ENCODE results near the gene NRXN2.

Gene NRXN2

DNA sequence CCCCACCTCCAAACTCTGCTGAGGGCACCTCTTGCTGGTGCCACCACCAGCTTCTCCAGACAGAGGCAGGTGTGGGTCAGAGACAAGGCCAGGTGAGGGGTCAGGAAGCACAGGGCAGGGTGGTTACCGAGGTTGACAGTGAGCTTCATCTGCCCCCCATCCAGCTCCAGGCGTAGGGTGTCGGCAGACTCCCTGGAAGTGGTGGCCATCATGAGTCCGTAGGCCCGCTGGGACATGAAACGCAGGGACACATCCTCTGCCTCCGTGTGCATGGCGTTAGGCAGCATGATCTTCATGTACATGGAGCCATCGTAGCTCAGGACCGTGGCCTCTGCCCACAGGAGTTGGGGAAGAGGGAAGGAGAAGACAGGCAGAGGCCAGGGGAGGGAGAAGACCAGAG, 62.8 kb downstream of the NRXN2 start:
- no peak overlapping the region for H3K27ac ChIP-seq
- no peak for TF ChIP-seq ZFX (IDR thresholded peaks at IDR 0.05)
- TF ChIP-seq, protein P1, sequence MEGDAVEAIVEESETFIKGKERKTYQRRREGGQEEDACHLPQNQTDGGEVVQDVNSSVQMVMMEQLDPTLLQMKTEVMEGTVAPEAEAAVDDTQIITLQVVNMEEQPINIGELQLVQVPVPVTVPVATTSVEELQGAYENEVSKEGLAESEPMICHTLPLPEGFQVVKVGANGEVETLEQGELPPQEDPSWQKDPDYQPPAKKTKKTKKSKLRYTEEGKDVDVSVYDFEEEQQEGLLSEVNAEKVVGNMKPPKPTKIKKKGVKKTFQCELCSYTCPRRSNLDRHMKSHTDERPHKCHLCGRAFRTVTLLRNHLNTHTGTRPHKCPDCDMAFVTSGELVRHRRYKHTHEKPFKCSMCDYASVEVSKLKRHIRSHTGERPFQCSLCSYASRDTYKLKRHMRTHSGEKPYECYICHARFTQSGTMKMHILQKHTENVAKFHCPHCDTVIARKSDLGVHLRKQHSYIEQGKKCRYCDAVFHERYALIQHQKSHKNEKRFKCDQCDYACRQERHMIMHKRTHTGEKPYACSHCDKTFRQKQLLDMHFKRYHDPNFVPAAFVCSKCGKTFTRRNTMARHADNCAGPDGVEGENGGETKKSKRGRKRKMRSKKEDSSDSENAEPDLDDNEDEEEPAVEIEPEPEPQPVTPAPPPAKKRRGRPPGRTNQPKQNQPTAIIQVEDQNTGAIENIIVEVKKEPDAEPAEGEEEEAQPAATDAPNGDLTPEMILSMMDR (conservative IDR thresholded peaks at IDR 0.05) = no peak

DNA sequence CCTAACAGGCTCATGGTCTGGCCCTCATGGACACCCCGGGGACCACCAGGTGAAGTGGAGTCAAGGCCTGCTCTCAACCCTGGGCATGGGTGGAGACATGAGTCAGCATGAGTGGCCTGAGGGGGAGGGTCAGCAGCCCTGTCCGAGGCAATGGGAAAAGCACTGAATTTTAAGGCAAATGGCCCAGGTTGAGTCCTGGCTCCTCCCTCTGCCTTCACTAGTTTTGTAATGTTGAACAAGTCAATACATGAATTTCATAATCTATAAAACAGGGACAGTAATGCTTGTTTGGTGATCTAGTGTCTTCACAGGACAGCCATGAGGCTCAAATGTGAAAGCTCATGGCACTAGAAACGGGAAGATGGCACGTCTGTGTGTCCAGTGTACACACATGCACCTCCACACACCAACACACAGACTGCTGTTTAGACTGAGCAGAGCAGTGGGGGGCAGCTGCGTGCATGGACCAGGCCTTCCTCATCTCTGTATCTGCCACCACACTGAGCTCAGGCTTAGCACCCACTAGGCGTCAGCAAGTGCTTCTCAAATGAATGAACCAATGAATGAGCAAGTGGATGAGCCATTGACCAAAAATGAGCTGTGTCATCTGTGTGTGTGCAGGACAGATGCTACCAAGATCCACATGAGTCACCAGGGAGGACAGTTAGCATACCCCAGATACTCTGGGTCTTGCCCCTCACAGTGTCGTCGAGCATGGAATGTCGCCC, 63.4 kb downstream of the NRXN2 start:
- no peak overlapping the region for H3K27ac ChIP-seq
- TF ChIP-seq, protein P1 (conservative IDR thresholded peaks at IDR 0.05) = no peak
- TF ChIP-seq ZFX (IDR thresholded peaks at IDR 0.05) = no peak

DNA sequence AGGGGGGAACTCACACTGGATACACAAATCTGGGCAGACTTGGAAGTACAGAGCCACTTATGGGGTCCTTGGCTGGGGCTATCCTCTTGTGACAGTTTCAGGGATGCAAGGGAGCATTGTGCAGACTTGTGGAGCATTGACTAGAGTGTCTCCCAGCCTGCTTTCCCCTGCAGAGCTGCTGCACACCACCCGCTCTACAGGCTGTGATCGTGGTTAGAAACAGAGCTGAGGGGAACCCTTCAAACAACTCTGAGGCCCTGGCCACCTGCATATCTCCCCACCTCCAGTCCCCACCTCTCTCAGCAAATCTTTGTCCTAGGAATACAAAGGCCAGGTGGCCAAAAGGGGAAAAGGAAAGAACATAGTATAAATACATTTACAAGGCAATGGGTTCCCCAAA, 64.7 kb downstream of the NRXN2 start:
- TF ChIP-seq, protein P1 (conservative IDR thresholded peaks at IDR 0.05) = no peak
- no peak for TF ChIP-seq ZFX (IDR thresholded peaks at IDR 0.05)

DNA sequence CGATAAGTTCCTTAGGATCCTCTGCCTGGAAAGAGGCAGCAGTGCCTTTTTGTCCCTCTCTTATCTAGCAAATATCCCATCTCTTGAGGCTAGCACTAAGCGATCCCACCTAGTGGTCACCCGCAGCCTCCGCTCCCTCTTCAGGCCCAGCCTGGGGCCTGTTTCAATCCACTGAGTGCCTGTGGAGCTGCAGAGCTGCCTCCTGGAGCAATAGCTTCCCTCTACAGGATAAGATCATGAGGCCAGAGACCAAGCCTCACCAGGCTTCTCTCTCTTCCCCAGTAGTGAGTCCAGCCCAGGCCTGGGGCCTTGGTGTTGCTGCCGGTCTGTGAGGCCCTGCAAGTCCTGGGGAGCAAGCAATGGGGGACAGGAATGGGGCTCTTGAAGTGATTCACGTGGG, 66.1 kb downstream of the NRXN2 start:
- TF ChIP-seq, protein P1 (conservative IDR thresholded peaks at IDR 0.05) = no peak
- TF ChIP-seq ZFX (IDR thresholded peaks at IDR 0.05) = no peak
- no peak overlapping the region for H3K27ac ChIP-seq

More for the DNA sequence above, 64.7 kb downstream of the NRXN2 start:
- H3K27ac ChIP-seq = no peak overlapping the region

DNA sequence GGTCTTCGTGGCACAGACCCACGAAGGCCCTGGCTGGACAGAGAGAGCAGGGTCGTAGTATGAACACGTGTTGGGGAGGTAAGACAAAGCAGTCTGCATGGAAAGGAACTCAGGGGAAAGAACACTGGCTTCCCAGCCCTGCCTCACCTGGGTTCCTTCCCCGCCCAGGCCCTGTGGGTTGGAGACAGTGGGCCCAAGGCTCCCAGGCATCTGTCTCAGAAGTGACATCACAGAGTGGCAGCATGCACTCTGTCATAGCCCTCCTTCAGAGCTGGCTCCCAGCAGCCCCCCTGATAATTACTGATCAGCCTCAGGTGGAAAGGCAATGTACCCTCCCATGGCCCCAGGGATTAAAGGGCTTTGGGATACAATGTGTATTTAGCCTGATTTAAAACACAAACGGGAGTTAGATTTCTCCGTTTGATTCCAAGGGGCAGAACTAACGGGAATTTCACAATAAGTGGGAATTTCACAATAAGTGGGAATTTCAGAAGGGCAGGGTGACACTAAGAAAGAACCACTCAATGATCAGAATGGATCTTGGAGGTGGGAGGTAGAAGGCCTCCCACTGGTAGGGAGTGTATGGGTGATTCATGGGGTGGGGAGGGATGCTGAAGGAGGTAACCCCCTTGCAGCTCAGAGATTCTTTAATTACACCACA, 66.9 kb downstream of the NRXN2 start:
- no peak overlapping the region for H3K27ac ChIP-seq
- no peak for TF ChIP-seq ZFX (IDR thresholded peaks at IDR 0.05)
- TF ChIP-seq, protein P1 (conservative IDR thresholded peaks at IDR 0.05) = no peak

DNA sequence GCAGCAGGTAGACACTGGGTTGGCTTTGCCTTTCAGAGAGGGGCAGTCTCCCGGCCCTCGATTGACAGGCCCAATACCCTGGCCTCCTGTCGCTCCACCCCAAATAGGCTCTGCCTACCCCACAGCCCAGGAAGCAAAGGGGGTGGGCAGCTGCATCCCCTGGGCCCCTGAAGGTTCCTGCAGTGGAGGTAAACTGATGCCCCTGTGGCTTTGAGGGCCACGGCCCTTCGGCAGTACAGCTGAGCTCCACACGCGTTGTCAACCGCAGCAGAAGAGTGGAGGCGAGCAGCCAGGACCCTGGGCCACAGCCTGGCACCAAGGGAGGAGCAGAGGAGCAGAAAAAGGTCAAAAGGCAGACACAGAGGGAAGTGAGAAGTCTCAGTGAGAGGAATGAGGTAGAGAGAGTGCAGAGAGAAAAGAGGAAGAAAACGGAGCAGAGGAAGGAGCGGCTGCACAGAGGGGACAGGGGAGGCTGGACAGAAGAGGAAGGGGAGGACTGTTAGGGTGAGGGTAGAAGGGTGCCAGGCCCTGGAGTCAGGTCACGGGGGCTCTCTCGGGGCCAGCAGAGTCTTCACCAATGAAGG, 67.9 kb downstream of the NRXN2 start:
- TF ChIP-seq, protein P1 (conservative IDR thresholded peaks at IDR 0.05) = no peak
- no peak for TF ChIP-seq ZFX (IDR thresholded peaks at IDR 0.05)
- H3K27ac ChIP-seq = no peak overlapping the region

DNA sequence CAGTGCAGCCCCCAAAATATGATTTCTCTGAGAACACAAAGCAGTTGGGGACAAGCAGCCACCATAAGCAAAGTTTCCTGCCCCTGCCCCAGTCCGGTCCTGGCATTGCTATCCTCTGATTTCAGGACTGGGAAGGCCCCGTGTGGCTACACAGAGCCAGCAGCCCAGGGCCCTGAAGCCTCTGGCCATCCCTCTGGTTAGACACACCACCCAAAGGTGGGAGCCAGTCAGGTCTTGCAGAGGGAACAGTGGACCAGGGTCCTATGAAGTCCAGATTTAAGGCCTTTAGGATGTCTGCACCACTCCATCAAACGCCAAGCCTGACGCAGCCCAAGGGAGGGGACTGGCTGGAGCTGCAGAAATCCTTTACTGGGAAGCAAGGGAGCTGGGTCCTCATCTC, 68.6 kb downstream of the NRXN2 start:
- no peak overlapping the region for H3K27ac ChIP-seq
- TF ChIP-seq, protein P1 (conservative IDR thresholded peaks at IDR 0.05) = no peak
- TF ChIP-seq ZFX (IDR thresholded peaks at IDR 0.05) = no peak

Measured in C4-2B (cell line).